HepG2 (cell line): Measurements from ENCODE around the gene EXOSC9. TPM values are rescaled to one million over a fixed set of nuclear protein-coding genes. Genes with fewer than 3 reads are reported as not detected.

ENCODE experiments used
- BRD4 ChIP-seq: sonication (generic); formaldehyde crosslinking; IDR thresholded peaks from 2 replicates; pipeline ENCODE4 v1.4.0; 2020; ENCODE audit warnings: missing genetic modification reagents
- CBX1 ChIP-seq: IDR thresholded peaks from one replicate; pipeline ENCODE4 v1.6.1; 2016; ENCODE audit warnings: antibody characterized with exemption, low read depth
- EEA1 ChIP-seq: sonication (generic); formaldehyde crosslinking; IDR thresholded peaks from 2 replicates; pipeline ENCODE4 v1.5.1; 2020; ENCODE audit warnings: mild to moderate bottlenecking, missing genetic modification reagents, borderline replicate concordance
- ESRRA ChIP-seq: sonication (generic); formaldehyde crosslinking; IDR thresholded peaks from 2 replicates; pipeline ENCODE4 v1.5.1; 2020; ENCODE audit warnings: mild to moderate bottlenecking, low read depth, missing genetic modification reagents
- FOXA3 ChIP-seq: IDR thresholded peaks from 2 replicates; pipeline ENCODE4 v1.6.1; 2016; ENCODE audit warnings: missing genetic modification reagents, missing compliant biosample characterization
- GTF2F1 ChIP-seq: fragments of 150-350 bp; IDR thresholded peaks from 2 replicates; pipeline ENCODE4 v1.6.1; 2014; ENCODE audit warnings: low read length
- HHEX ChIP-seq: IDR thresholded peaks from 2 replicates; pipeline ENCODE4 v1.6.1; 2016; ENCODE audit warnings: control low read depth
- HNRNPL ChIP-seq: fragments of 200-400 bp; formaldehyde crosslinking; IDR thresholded peaks from 2 replicates; pipeline ENCODE4 v1.6.1; 2017; ENCODE audit warnings: mild to moderate bottlenecking, low read depth, low read length
- KDM5B ChIP-seq: sonication (generic); formaldehyde crosslinking; IDR thresholded peaks from 2 replicates; pipeline ENCODE4 v1.4.0; 2020; ENCODE audit warnings: missing genetic modification reagents, mild to moderate bottlenecking, borderline replicate concordance
- KLF12 ChIP-seq: sonication (generic); formaldehyde crosslinking; IDR thresholded peaks from 2 replicates; pipeline ENCODE4 v1.4.0; 2020; ENCODE audit warnings: missing genetic modification reagents, borderline replicate concordance
- NBN ChIP-seq: fragments of 450-650 bp; conservative IDR thresholded peaks from 2 replicates; pipeline ENCODE4 v1.6.1; 2017
- NR2F2 ChIP-seq: IDR thresholded peaks from 2 replicates; pipeline ENCODE4 v1.6.1; 2012; ENCODE audit warnings: low read depth, inconsistent platforms, borderline replicate concordance
- SOX5 ChIP-seq: IDR thresholded peaks from 2 replicates; pipeline ENCODE4 v1.6.1; 2016; ENCODE audit warnings: borderline replicate concordance
- TAF1 ChIP-seq: sonication (generic); formaldehyde crosslinking; IDR thresholded peaks from 2 replicates; pipeline ENCODE4 v1.4.0; 2020; ENCODE audit warnings: missing genetic modification reagents
- ZNF143 ChIP-seq: sonication (generic); formaldehyde crosslinking; IDR thresholded peaks from 2 replicates; pipeline ENCODE4 v1.4.0; 2020; ENCODE audit warnings: missing genetic modification reagents
- ZNF160 ChIP-seq: sonication (generic); formaldehyde crosslinking; IDR thresholded peaks from 2 replicates; pipeline ENCODE4 v1.8.0; 2022; ENCODE audit warnings: mild to moderate bottlenecking, inconsistent platforms, missing genetic modification reagents
- ZNF17 ChIP-seq: sonication (generic); formaldehyde crosslinking; IDR thresholded peaks from 2 replicates; pipeline ENCODE4 v1.5.0; 2020; ENCODE audit warnings: mild to moderate bottlenecking, missing genetic modification reagents
- ZNF3 ChIP-seq: IDR thresholded peaks from 2 replicates; pipeline ENCODE4 v1.7.0; 2017; ENCODE audit warnings: inconsistent platforms
- ZNF589 ChIP-seq: sonication (generic); formaldehyde crosslinking; conservative IDR thresholded peaks from 2 replicates; pipeline ENCODE4 v1.8.0; 2022; ENCODE audit warnings: mild to moderate bottlenecking, moderate library complexity, missing genetic modification reagents
- ZNF674 ChIP-seq: sonication (generic); formaldehyde crosslinking; IDR thresholded peaks from 2 replicates; pipeline ENCODE4 v1.5.0; 2020; ENCODE audit warnings: low read depth, mild to moderate bottlenecking, missing genetic modification reagents
- ZNF75D ChIP-seq: sonication (generic); formaldehyde crosslinking; IDR thresholded peaks from 2 replicates; pipeline ENCODE4 v1.8.1; 2023; ENCODE audit warnings: missing genetic modification reagents, mild to moderate bottlenecking, borderline replicate concordance
- polyA plus RNA-seq, 8 experiments: library from polyadenylated mRNA; depleted of rRNA in 3 of 8; stranded (reverse) in 7 of 8; unstranded in 1 of 8; fragments of >200 nt; fragmentation: Illumina TruSeq in 4 of 8; extraction: Trizol in 4 of 8; gene quantifications; 2 replicates each; pipeline versions ENCODE4 v1.2.1 to v1.2.3, GENCODE V29; 2011 to 2016; ENCODE audit warnings: low read depth in 4 of 8, missing spikeins in 1 of 8, mixed read lengths in 1 of 8; ENCODE audit not compliant: insufficient read depth in 1 of 8
- total RNA-seq, 5 experiments: library from RNA; depleted of rRNA; stranded (reverse); fragments of >200 nt; fragmentation: Illumina TruSeq; extraction: Trizol; gene quantifications; 2 replicates each; pipeline ENCODE4 v1.2.3, GENCODE V29; 2016; ENCODE audit warnings: low read depth in 1 of 5
- TF ChIP-seq, protein P1 (sequence below): sonication (generic); formaldehyde crosslinking; IDR thresholded peaks from 2 replicates; pipeline ENCODE4 v1.5.0; 2020; ENCODE audit warnings: missing genetic modification reagents, mild to moderate bottlenecking, borderline replicate concordance
- TF ChIP-seq, protein P2 (sequence below): sonication (generic); formaldehyde crosslinking; IDR thresholded peaks from 2 replicates; pipeline ENCODE4 v1.5.0; 2020; ENCODE audit warnings: mild to moderate bottlenecking, missing genetic modification reagents
- TF ChIP-seq, protein P3 (sequence below): sonication (generic); formaldehyde crosslinking; IDR thresholded peaks from 2 replicates; pipeline ENCODE4 v1.4.0; 2020; ENCODE audit warnings: low read depth, mild to moderate bottlenecking, missing genetic modification reagents
- TF ChIP-seq, protein P4 (sequence below): sonication (generic); formaldehyde crosslinking; IDR thresholded peaks from 2 replicates; pipeline ENCODE4 v1.5.0; 2020; ENCODE audit warnings: missing genetic modification reagents

The EXOSC9 gene
- total and polyA plus RNA-seq, 2 of the 13 experiments (the other 11 are each of a cell fraction or from before 2014, with no cell fraction given): 26.0 to 48.0 TPM

DNA sequence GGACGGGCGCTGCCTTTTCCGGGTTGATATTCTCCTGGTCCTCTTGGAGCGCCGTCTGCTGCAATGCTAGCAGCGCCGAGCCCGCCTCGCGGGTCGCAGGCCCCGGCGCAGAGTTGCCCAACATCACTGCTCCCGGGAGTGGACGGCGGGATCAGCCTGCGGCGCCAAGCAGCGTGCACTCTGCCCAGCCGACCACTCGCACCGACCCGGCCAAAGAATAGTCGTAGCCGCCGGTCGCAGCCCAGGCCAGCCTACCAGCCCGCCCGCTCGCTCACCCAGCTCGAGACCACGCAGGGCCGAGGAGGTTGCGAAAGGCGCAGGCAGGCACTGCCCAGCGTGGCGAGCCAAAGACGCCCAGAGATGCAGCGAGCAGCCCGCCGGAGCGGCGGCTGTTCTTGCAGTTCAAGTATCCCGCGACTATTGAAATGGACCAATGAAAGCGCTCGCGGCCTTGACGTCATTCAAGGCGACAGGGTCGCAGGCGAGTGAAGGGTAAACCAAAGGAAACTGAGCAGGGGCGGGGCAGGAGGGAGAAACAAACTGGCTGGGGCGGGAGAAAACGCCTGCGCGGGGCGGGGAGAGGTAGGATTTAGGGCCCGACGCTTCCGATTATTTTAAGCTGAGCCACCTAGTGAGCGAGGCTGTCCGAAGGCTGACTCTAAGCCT, 22.5 kb downstream of the EXOSC9 start, which contains the start of gene CCNA2 (continued):
- TF ChIP-seq, protein P1, sequence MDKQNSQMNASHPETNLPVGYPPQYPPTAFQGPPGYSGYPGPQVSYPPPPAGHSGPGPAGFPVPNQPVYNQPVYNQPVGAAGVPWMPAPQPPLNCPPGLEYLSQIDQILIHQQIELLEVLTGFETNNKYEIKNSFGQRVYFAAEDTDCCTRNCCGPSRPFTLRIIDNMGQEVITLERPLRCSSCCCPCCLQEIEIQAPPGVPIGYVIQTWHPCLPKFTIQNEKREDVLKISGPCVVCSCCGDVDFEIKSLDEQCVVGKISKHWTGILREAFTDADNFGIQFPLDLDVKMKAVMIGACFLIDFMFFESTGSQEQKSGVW (CRISPR knock-in tag): no peak
- TF ChIP-seq ZNF17 (CRISPR knock-in tag): no peak
- no peak for TF ChIP-seq HHEX (CRISPR knock-in tag)
- peak; percentile 73 for TF ChIP-seq TAF1 (CRISPR knock-in tag)
- TF ChIP-seq SOX5: no peak
- TF ChIP-seq KLF12 (CRISPR knock-in tag): 0 out of 2 replicates have a peak, but pooled peaks have one; percentile 30
- TF ChIP-seq ZNF75D: no peak
- TF ChIP-seq ZNF674 (CRISPR knock-in tag): no peak
- TF ChIP-seq EEA1: 0 out of 2 replicates have a peak, but pooled peaks have one; percentile 70
- TF ChIP-seq, protein P2, sequence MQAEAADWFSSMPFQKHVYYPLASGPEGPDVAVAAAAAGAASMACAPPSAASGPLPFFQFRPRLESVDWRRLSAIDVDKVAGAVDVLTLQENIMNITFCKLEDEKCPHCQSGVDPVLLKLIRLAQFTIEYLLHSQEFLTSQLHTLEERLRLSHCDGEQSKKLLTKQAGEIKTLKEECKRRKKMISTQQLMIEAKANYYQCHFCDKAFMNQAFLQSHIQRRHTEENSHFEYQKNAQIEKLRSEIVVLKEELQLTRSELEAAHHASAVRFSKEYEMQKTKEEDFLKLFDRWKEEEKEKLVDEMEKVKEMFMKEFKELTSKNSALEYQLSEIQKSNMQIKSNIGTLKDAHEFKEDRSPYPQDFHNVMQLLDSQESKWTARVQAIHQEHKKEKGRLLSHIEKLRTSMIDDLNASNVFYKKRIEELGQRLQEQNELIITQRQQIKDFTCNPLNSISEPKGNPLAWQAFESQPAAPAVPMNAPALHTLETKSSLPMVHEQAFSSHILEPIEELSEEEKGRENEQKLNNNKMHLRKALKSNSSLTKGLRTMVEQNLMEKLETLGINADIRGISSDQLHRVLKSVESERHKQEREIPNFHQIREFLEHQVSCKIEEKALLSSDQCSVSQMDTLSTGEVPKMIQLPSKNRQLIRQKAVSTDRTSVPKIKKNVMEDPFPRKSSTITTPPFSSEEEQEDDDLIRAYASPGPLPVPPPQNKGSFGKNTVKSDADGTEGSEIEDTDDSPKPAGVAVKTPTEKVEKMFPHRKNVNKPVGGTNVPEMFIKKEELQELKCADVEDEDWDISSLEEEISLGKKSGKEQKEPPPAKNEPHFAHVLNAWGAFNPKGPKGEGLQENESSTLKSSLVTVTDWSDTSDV: no peak
- TF ChIP-seq NBN: no peak
- no peak; the same call in 1 of the 2 replicates for TF ChIP-seq NR2F2
- peak; percentile 67; the same call in 1 of the 2 replicates for TF ChIP-seq ZNF160 (CRISPR knock-in tag)
- no peak for TF ChIP-seq GTF2F1
- TF ChIP-seq HNRNPL: 0 out of 2 replicates have a peak, but pooled peaks have one; percentile 20
- TF ChIP-seq BRD4 (CRISPR knock-in tag): peak; percentile 67; the same call in 1 of the 2 replicates
- no peak for TF ChIP-seq ZNF143
- TF ChIP-seq CBX1: peak; percentile 46
- 0 out of 2 replicates have a peak, but pooled peaks have one; percentile 14 for TF ChIP-seq ESRRA
- TF ChIP-seq, protein P3, sequence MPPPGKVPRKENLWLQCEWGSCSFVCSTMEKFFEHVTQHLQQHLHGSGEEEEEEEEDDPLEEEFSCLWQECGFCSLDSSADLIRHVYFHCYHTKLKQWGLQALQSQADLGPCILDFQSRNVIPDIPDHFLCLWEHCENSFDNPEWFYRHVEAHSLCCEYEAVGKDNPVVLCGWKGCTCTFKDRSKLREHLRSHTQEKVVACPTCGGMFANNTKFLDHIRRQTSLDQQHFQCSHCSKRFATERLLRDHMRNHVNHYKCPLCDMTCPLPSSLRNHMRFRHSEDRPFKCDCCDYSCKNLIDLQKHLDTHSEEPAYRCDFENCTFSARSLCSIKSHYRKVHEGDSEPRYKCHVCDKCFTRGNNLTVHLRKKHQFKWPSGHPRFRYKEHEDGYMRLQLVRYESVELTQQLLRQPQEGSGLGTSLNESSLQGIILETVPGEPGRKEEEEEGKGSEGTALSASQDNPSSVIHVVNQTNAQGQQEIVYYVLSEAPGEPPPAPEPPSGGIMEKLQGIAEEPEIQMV (CRISPR knock-in tag): no peak; the same call in 1 of the 2 replicates
- TF ChIP-seq ZNF589 (CRISPR knock-in tag): peak; percentile 92
- peak; percentile 64; the same call in 1 of the 2 replicates for TF ChIP-seq KDM5B (CRISPR knock-in tag)
- TF ChIP-seq, protein P4, sequence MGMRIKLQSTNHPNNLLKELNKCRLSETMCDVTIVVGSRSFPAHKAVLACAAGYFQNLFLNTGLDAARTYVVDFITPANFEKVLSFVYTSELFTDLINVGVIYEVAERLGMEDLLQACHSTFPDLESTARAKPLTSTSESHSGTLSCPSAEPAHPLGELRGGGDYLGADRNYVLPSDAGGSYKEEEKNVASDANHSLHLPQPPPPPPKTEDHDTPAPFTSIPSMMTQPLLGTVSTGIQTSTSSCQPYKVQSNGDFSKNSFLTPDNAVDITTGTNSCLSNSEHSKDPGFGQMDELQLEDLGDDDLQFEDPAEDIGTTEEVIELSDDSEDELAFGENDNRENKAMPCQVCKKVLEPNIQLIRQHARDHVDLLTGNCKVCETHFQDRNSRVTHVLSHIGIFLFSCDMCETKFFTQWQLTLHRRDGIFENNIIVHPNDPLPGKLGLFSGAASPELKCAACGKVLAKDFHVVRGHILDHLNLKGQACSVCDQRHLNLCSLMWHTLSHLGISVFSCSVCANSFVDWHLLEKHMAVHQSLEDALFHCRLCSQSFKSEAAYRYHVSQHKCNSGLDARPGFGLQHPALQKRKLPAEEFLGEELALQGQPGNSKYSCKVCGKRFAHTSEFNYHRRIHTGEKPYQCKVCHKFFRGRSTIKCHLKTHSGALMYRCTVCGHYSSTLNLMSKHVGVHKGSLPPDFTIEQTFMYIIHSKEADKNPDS (CRISPR knock-in tag): no peak
- no peak for TF ChIP-seq ZNF3 (CRISPR knock-in tag)
- no peak for TF ChIP-seq FOXA3 (CRISPR knock-in tag)
